Islet of Langerhans (tissue), 1 donor: ENCODE measurements around the gene CST6.
"Not testable (repeated sequence)": the region's sequence is repeated elsewhere in the genome, so short reads cannot be mapped to it uniquely, and the experiment has no call there.

Experiments
- FAIRE-seq: peaks from one replicate; lab custom pipeline; 2011; peaks lifted over from hg19 to GRCh38; lab: Jason Lieb, UNC

The CST6 gene

GRCh38 chr11:65983589-65983987 is 28.2 kb upstream of the CST6 start:
- FAIRE-seq, result no peak

- FAIRE-seq, result no peak
Observed at GRCh38 chr11:65987336-65987735, 24.5 kb upstream of the CST6 start.

GRCh38 chr11:65988791-65989592 is 22.8 kb upstream of the CST6 start:
- FAIRE-seq, result peak; percentile 88

GRCh38 chr11:65992056-65992455 is 19.8 kb upstream of the CST6 start:
- FAIRE-seq, result no peak

GRCh38 chr11:65997286-65997685 is 14.5 kb upstream of the CST6 start:
- FAIRE-seq, result no peak

- no peak for FAIRE-seq
Observed at GRCh38 chr11:66001942-66002647, 9.7 kb upstream of the CST6 start, which contains the start of the genes BANF1 and EIF1AD. BANF1 (plus strand) TSS chr11:66002503; CDS start chr11:66003251, 748 bp downstream. EIF1AD (minus strand) TSS chr11:66002157; CDS start chr11:66000389, 1,768 bp downstream.

- no peak for FAIRE-seq
Observed at GRCh38 chr11:66002648-66003225, 9.1 kb upstream of the CST6 start.

GRCh38 chr11:66003291-66003690 is 8.5 kb upstream of the CST6 start:
- FAIRE-seq, result no peak

- no peak for FAIRE-seq
Observed at GRCh38 chr11:66004186-66004585, 7.6 kb upstream of the CST6 start.

GRCh38 chr11:66006134-66006890 is 5.5 kb upstream of the CST6 start:
- no peak for FAIRE-seq

- FAIRE-seq, result no peak
Observed at GRCh38 chr11:66006891-66007176, 5.0 kb upstream of the CST6 start.

- no peak for FAIRE-seq
Observed at GRCh38 chr11:66007201-66007634, 4.6 kb upstream of the CST6 start.

GRCh38 chr11:66008095-66008467 is 3.7 kb upstream of the CST6 start:
- FAIRE-seq, result no peak

GRCh38 chr11:66008468-66009101 is 3.2 kb upstream of the CST6 start:
- FAIRE-seq, result no peak

GRCh38 chr11:66010036-66010435 is 1.8 kb upstream of the CST6 start:
- FAIRE-seq, result not testable (repeated sequence)

- FAIRE-seq, result no peak
Observed at GRCh38 chr11:66011239-66011784, 496 bp upstream of the CST6 start.

GRCh38 chr11:66012371-66012945 is 650 bp downstream of the CST6 start:
- FAIRE-seq, result no peak

GRCh38 chr11:66012946-66013761 is 1.3 kb downstream of the CST6 start:
- no peak for FAIRE-seq

- FAIRE-seq, result no peak
Observed at GRCh38 chr11:66013762-66014100, 1.9 kb downstream of the CST6 start.

- FAIRE-seq, result no peak
Observed at GRCh38 chr11:66014804-66015453, 3.1 kb downstream of the CST6 start.
